ENCODE measurements around the gene TATDN2.

- TF ChIP-seq JUN (IDR thresholded peaks at IDR 0.05) (no peak), HDAC2 (IDR thresholded peaks at IDR 0.05) (no peak), NR3C1 (IDR thresholded peaks at IDR 0.05) (no peak), CTCF (IDR thresholded peaks at IDR 0.05) (no peak; the same call in 2 of the 3 replicates), POLR2A (IDR thresholded peaks at IDR 0.05; ENCODE audit: low read length) (no peak), NFE2L2 (conservative IDR thresholded peaks at IDR 0.05; ENCODE audit: low read length) (no peak), MYC (IDR thresholded peaks at IDR 0.05; ENCODE audit: borderline replicate concordance, low read length) (no peak), ZNF302 (CRISPR knock-in tag; IDR thresholded peaks at IDR 0.05) (no peak), EP300 (IDR thresholded peaks at IDR 0.05) (no peak), E2F6 (IDR thresholded peaks at IDR 0.05; ENCODE audit: borderline replicate concordance, low read depth) (no peak), SMC3 (IDR thresholded peaks at IDR 0.05) (no peak), CBX2 (IDR thresholded peaks at IDR 0.05; ENCODE audit: borderline replicate concordance, low read depth) (no peak)
Observed at GRCh38 chr3:10299175-10299574, 50.9 kb downstream of the TATDN2 start.
